Posterior cingulate gyrus (tissue), 11 donors: ENCODE results near the gene LRTM2.
A peak's percentile ranks its signal among the peaks of the same experiment; 100 is the strongest.

Experiments
- DNase-seq, 10 donors: peaks; one replicate each; pipeline versions ENCODE4 v3.0.0 to v3.0.0-alpha.2; 2020 to 2021; ENCODE audit warnings: mixed read lengths in 3 of 10
- intact Hi-C: fragments of 100-400 bp; cut with DNase I; formaldehyde crosslinking; loops from one replicate; pipeline ENCODE4 v1.15.1; 2023

LRTM2 gene

DNA sequence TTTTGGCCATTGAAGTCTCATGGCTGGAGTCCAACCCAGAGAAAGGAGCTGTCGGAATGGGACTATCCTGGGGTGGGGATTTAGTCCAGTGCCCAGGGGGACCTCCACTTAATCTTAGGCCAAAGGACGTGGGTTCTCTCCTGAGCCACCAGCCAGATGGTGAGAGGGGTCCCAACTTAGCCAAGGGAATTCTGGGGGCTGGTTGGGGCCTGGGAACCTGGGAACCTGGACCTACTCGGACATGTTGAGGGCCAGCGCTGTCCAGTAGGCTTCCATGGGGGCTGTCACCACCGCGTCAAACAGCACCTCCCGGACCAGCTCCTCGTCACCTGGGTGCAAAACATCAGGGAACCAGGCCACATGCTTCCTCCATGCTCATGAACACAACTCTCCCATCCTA is 33.4 kb downstream of the LRTM2 start:
- intact Hi-C loops, result no loop called here
- DNase-seq, result no peak

DNA sequence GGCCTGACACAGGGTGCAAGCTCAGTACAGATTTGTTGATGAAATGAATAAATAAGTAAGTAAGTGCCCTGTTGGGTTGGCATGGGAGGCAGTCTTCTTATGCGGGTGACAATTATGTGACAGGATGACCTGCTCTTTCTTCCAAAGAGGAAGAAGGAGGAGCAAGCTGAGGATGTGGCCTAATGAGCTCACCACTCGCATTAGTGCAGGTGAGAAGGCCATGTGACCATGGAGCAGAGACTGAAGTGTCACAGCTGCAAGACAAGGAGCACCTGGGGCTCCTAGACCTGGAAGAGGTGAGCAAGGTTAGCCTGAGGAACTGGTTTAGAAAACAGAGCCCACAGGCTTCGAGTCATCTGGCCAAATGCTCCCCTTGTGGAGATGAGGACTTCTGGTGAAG is 34.9 kb downstream of the LRTM2 start:
- no peak for DNase-seq
- intact Hi-C loops, result no loop called here

DNA sequence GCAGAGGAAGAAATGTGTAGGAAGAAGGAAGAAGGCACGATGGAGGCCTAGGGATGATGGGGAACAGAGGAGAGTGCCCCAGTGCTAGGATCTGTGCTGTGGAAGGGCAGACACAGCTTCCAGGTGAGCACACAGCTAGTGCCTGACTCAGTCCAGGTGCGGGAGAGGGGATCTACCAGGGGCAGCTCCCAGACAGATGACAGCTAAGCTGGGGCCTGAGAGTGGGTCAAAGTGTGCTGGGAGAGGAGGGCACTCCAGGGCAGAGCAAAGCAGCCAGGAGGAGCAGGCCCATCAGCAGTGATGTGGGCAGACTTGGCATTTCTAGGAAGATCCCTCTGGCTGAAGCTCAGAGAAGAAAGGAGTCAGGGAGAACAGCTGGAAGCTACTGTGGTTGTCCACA is 36.7 kb downstream of the LRTM2 start:
- DNase-seq, result no peak

DNA sequence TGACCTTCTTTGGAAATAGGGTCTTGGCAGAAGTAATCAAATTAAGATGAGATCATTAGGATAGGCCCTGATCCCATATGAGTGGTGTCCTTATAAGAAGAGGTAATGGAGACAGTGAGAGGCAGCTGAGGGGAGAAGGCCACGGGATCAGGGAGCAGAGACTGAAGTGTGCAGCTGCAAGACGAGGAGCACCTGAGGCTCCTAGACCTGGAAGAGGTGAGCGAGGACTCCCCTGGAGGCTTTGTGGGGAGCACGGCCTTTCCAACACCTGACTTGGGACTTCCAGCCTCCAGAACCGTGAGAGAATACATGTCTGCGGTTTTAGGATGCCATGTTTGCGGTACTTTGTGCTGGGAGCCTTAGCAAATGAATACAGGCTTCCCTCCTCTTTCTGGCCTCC is 37.5 kb downstream of the LRTM2 start:
- intact Hi-C loops, result no loop called here
- no peak for DNase-seq

More for the DNA sequence above, 36.7 kb downstream of the LRTM2 start:
- intact Hi-C loops, result no loop called here

DNA sequence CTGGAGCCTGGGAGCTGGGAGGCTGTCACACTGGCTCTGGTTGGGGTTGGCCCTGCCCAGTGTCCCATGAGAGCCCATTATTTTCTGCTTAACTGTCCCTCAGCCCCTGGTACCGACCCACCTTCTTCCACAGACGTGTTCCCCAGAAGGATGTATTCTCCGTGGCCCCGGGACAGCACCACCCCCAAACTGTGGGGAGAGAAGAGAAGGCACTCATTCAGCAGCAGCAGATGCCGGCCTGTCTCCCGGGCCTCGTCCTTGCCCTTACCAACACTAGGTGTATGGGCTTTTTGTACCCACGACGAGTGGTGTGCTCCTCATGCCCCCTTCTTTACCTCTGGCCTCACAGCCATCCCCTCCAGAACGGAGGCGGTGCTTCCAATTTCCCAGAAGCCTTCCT is 38.1 kb downstream of the LRTM2 start:
- DNase-seq, result peak in 1 of 10 donors; percentile 27
- intact Hi-C loops, result no loop called here

DNA sequence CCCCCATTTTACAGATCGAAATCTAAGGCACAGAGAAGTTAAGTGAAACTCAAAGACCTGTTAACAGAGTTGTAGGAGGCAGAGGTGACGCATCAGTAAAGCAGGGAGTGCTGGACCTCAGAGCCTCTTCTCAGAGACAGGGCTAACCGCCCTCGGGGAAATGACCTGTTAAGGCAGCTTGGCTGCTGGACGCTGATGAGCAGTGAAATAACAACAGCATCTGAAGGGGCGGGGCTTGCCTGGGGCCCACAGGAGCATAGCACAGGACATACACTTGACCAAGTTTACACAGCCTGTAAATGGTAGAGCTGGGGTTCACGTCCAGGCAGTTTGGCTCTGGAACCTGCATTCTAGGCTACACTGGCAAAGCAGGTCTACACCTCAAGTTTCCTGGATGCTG is 39.3 kb downstream of the LRTM2 start:
- intact Hi-C loops, result no loop called here

DNA sequence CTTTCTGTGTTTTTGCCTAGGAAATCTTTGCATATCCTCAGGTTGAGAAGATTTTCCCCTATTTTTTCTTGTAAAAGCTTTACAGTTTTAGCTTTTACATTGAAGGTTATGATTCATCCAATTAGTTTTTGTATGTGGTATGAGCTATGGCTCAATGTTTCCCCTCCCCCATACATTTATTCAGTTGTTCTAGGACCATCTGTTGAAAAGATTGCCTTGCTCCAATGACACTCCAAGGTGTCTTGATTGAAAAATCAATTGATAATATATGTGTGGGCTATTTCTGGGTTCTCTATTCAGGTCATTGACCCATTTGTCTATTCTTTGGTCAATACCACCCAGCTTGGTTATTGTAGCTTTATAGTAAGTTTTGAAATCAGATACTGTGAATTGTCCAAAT is 42.6 kb downstream of the LRTM2 start:
- intact Hi-C loops, result no loop called here

More for the DNA sequence above, 39.3 kb downstream of the LRTM2 start:
- DNase-seq, result peak in 1 of 10 donors; percentile 11

DNA sequence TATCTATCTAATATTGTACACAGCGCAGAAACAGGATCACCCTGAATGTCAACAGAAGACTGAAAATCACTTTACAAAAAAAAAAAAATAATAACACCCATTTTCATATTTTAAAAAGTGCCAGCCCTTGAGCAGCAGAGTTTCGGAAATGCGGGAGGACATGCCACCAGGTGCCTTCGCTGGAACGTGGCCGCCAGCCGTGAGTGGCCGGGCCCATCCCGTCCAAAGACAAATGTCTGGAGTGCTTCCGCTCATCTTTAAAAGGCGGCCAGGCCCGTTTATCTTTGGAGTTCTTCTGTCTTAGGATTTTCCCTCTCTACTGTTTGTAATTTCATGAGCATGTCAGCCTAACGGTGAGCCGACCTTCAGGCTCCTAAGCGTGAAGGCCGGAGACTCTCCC is 43.5 kb downstream of the LRTM2 start:
- intact Hi-C loops, result no loop called here
- DNase-seq, result no peak

More for the DNA sequence above, 42.6 kb downstream of the LRTM2 start:
- no peak for DNase-seq

DNA sequence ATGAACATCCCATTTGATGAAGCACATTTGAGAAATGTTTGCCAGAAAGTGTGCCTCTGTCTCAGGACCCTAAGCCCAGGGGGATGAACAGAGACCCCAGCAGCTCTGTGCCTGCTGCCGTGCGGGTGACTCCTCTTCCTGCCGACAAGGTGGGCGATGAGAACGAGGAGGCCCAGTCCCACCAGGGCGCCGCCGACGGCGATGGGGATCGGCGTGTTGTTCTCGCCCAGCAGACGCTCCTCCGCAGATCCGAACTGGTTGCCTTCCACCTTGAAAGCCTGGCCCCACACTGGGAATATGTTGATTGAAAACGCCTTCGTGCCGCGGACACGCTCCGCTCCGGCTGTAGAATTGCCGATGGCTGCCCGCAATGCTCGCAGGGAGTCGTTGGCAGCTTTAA is 44.1 kb downstream of the LRTM2 start:
- intact Hi-C loops, result no loop called here
- DNase-seq, result no peak

DNA sequence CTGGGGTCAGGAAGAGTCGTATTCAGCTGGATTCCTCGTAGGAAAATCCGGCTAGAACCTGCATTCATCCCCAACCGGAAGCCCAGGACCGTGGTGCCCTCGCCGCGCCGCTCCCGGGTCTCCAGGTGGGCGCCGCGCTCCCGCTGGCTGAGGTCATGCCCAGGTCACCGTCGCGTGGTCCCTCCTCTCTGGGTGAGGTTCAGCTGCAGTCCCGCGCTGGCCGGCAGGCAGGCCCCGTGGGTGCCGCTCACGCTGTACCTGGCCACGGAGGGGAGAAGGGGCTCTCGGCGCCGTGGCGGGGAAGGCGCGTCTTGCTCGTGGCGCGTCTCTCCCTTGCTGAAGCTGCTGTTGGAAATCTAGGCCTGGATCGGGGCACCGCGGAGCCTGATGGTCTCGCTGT is 44.5 kb downstream of the LRTM2 start:
- peak in 1 of 10 donors; percentile 60 for DNase-seq
- intact Hi-C loops, result no loop called here

DNA sequence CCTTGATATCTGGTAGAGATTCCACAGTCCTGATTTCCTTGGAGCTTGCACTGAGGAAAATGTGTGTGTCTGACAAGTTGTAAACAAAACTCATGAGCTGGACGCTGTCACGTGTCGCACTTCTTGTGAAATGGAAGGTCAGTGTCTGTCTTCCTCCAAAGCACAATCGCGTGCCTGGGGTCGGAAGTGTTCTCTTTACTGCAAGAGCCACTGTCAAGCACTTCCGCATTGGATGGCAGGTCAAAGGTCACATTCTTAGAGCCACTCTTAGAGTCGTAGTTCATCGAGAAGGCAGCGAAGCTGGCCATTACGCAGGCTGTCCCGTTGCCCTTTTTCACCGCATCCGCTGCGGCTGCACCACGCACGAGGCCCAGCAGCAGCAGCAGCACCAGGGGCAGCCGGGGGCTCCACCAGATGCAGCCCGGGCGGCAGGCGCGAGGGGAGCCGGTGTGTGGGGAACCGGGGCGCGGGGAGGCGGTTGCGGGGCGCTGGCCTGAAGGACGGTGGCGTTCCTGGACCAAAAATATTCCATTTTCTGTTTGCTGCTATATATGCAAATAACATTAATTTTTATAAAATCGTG is 45.0 kb downstream of the LRTM2 start:
- no peak for DNase-seq
- intact Hi-C loops, result no loop called here

DNA sequence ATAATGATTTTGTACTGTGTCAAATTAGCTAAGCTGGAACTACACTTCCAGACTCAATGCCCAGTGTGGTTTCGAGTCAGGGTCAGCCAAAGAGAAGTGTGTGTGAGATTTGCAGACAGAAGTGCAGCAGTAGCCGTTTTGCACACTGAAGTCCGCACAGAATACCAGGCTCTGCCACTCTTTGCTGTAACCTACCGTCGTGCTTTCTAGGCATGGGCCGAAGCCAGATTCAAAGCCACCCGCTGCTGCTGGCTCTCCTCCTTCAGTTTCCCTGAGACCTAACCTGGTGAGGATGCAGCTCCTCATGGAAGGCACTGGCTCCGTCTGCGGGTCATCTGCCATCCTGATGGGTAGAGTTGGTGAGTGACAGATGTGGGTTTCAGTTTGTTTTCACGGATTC is 48.8 kb downstream of the LRTM2 start:
- no peak for DNase-seq
- intact Hi-C loops, result no loop called here

DNA sequence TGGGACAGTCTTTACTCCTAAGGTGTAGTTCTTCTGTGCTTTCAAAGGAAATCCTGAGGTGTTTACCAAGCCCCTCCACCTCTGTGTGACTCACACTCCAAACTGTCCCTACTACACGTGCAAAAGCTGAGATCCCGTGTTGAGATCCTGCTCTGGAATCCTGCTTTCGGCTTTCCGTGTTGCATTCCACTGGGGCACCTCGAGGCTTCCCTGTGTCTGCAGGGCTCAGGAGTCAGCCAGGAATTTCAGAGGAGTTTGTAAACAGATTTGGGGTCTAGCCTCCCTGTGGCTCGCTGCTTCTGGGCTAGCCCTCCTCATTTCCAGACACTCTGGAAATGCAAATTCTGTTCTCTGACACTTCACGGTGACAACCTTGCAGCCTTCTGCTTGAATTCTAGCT is 49.7 kb downstream of the LRTM2 start:
- DNase-seq, result no peak
- intact Hi-C loops, result no loop called here

DNA sequence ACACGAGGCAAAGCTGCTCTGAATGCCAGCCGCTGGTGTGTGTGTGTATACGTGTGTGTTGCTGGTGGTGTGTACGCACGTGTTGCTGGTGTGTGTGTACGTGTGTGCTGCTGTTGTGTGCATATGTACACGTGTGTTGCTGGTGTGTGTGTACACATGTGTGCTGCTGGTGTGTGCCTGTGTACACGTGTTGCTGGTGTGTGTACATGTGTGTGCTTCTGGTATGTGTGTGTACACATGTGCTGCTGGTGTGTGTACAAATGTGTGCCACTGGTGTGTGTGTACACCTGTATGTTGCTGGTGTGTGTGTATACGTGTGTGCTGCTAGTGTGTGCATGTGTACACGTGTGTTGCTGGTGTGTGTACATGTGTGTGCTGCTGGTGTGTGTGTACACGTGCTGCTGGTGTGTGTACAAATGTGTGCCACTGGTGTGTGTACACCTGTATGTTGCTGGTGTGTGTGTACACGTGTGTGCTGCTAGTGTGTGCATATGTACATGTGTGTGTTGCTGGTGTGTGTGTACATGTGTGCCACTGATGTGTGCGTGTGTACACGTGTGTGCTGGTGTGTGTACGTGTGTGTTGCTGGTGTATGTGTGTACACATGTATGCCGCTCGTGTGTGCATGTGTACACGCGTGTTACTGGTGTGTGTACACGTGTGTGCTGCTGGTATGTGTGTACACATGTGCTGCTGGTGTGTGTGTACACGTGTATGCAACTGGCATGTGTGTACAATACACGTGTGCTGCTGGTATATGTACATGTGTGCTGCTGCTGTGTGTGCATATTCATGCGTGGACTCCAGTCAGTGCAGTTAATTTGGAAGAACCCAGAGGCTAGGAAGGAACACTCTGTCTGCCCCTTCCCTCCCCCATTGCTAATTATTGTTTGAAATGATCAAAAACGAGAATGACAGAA is 50.9 kb downstream of the LRTM2 start:
- intact Hi-C loops, result no loop called here
- DNase-seq, result no peak

DNA sequence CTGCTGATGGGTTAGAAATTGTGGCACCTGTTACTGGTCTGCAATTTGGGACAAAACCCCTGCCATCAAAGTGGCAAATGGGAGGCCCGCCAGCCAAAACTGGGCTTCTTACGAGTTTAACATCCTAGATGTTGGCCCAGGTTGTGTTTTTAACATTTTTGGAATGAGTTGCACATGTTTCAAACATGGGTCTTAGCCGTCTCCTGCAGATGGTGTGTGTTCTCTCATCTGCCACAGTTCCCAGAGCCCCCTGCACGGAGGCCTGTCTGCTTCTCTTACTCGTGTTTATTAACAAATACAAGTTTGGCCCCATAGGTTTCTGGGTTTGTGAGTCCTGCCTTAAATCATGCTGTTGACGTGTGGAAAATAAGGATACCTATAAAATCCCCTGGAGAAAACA is 51.6 kb downstream of the LRTM2 start:
- intact Hi-C loops, result no loop called here
- DNase-seq, result no peak

DNA sequence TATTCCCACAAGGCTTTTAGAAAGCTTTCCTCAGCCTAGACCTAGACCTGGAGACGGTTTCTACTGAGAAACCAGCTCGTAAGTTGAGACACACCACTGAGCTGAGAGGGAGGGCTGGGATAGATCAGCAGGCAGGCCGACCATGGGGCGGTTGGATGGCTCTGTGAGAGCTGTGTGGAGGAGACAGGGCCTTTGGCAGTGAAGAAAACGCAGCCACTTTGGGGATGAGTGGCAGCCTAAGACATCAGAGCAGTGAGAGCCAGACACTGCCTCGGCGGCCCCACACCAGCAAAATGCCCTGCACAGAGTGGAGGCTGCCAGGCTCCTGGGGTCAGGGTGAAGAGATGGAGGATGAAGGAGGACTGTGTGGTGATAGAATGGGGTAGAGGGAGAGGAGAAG is 52.1 kb downstream of the LRTM2 start:
- intact Hi-C loops, result no loop called here

DNA sequence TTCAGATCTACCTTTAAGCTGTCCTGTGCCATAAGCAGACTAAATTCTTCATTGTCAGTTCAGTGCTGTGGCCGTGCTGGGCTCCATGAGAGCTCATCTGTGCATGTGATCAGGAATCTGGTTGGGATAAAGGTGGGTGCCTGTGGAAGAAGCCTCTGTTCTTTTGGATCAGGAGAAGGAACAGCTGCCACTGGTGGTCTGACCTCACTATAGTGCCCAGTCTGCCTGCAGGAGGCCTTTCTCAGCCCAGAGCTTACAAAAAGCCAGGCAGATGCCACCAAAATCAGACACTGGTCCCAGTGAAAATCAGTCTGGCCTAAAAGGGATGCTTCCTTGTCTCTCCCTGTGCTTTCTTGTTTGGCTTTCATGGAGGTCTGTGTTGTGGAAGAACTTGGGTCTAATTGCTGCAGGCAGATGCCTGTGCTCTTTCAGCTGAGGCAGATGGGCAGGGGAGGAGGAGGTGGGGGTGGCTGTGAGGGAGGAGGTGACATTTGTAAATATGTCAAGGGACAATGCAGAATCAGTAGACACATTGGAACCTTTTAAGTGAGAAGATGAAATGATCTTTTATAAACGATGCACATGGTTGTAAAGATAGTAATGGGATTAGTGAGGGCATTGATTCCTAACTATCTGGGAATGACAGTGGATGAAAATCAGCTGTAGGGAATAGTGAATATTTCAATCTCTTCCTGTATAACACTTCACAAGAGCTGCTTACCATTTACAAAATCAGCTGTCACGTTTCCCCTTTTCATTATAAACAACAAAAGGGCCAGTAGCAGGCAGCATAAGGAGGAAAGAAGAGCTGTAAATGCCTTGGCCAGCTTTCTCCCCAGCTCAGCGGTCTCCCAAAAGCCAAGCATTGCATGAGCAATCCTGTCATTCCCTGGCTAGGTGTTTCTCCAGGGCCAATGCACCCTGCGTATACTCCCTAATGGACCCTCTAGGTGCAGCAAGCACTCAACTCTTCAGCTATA is 53.5 kb downstream of the LRTM2 start:
- intact Hi-C loops, result no loop called here
- no peak for DNase-seq

More for the DNA sequence above, 52.1 kb downstream of the LRTM2 start:
- no peak for DNase-seq

DNA sequence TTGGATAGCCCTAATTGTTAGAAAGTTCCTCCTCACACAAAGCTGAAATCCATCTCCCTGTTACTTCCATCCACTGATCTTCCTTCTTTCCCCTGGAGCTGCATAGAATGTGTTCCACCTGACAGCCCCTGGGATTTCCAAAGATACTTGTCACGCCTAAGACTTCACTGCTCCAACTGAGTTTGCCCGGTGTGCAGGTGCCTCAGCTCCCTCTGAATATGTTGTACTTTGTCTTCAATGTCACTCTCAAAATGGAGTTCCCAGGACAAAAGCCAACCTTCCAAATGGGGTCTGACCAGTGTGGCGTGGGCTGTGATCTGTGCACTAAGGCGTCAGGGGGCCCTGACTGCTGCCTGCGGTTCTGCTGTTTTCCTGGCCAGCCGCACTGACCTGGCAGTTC is 55.2 kb downstream of the LRTM2 start:
- DNase-seq, result no peak
- intact Hi-C loops, result no loop called here

DNA sequence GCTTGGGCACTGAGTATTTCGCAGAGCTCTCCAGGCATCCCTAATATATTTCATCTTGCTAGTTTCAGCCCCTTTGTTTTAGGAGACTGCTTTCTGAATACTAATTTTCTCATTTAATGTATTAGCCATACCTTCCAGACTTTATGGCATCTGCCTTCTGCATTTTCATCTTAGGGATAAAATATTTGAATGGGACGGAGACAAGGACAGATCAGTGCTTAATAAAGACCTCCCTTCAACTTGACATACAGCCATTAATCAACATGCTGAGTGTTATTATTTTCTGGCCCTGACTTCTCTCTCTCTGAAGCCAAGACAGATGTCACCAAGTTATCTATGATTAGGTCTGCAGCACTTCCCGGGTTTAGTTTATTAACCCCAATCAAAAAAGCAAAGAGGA is 55.7 kb downstream of the LRTM2 start:
- intact Hi-C loops, result no loop called here
- no peak for DNase-seq

DNA sequence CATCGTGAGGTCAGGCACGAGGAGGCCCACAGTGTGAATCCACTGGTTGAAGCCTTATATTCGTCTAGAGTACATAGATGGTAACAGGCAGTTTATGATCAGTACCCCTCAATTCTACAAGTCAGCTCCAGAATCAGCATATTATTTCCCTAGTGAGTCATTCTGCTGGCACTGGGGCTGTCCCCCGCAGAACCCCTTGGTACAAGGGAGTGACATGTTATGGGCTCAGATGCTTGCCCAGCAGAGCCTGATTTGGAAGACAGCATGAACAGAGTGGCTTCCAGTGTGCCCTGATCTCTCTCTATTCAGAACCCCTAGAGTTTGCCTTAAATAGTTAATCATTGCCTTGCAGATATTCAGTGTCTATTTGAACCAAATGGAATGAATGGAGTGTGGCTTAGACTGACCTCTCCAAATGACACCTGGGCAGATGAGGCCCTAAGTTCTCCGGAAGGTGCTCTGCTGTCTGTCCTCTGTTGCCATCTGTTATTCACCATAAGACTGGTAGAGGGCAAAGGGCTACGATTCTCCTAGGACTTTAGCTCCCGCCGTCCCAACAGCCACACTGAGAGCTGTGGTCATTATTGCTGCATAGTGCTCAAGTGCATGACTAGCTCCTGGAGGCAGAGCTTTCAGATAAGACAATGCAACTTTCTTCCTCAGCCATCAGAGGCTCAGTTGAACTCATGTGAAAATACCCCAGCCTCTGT is 57.0 kb downstream of the LRTM2 start:
- DNase-seq, result no peak

More for the DNA sequence above, 57.0 kb downstream of the LRTM2 start:
- intact Hi-C loops, result no loop called here
